A549 (cell line): ENCODE results near the gene MPRIP. TPM values are rescaled to one million over a fixed set of nuclear protein-coding genes. Genes with fewer than 3 reads are reported as not detected.

Experiments used
- ATAC-seq, 2 experiments: fragments of 200-7000 bp in 1 of 2; fragments of >200 bp in 1 of 2; cut with Nextera tagmentation in 1 of 2; cut with Tn5 transposase in 1 of 2; 3 replicates each; pipeline versions ENCODE4 v1.8.0 to v1.9.1; 2018 to 2020; ENCODE audit warnings: mild to moderate bottlenecking in 1 of 2, moderate library complexity in 1 of 2
- CTCF ChIA-PET: fragments of 300-600 bp; sonication (Branson Sonifier 250); formaldehyde crosslinking; extraction: SDS; loops from one replicate; lab custom pipeline; 2021; ENCODE audit warnings: antibody characterized with exemption, inconsistent platforms; lab: Yijun Ruan, JAX
- POLR2A ChIA-PET: fragments of 350-600 bp; formaldehyde crosslinking; extraction: SDS; loops from one replicate; lab custom pipeline; 2021; ENCODE audit warnings: antibody characterized with exemption, inconsistent platforms; lab: Yijun Ruan, JAX
- DNase-seq, 2 experiments: peaks; one replicate each; pipeline versions ENCODE4 v3.0.0 to v3.0.0-alpha.2; 2011 to 2016; ENCODE audit warnings: low read depth in 1 of 2, low spot score in 1 of 2
- FAIRE-seq: peaks from 2 replicates; lab custom pipeline; 2011; peaks lifted over from hg19 to GRCh38; lab: Jason Lieb, UNC
- H3K27ac ChIP-seq, 2 experiments: fragments of >200 bp; sonication (Bioruptor Twin); formaldehyde crosslinking; 3 replicates each; pipeline ENCODE4 v1.5.1; 2016 to 2017
- H3K4me1 ChIP-seq: fragments of >200 bp; sonication (Bioruptor Twin); formaldehyde crosslinking; 3 replicates; pipeline ENCODE4 v1.6.1; 2016
- H3K4me2 ChIP-seq: fragments of >200 bp; sonication (Bioruptor Twin); formaldehyde crosslinking; 3 replicates; pipeline ENCODE4 v1.6.1; 2016
- H3K4me3 ChIP-seq: fragments of >200 bp; sonication (Bioruptor Twin); formaldehyde crosslinking; 3 replicates; pipeline ENCODE4 v1.5.1; 2016
- H3K9me3 ChIP-seq: fragments of >200 bp; sonication (Bioruptor Twin); formaldehyde crosslinking; 3 replicates; pipeline ENCODE4 v1.6.1; 2016
- BHLHE40 ChIP-seq: IDR thresholded peaks from 2 replicates; pipeline ENCODE4 v1.6.1; 2012; ENCODE audit warnings: low read depth, low read length, inconsistent platforms
- CBX2 ChIP-seq: fragments of 200-600 bp; sonication (generic); IDR thresholded peaks from 2 replicates; pipeline ENCODE4 v1.6.1; 2016; ENCODE audit warnings: low read depth, mild to moderate bottlenecking, borderline replicate concordance
- CBX8 ChIP-seq: fragments of 200-600 bp; sonication (generic); IDR thresholded peaks from 2 replicates; pipeline ENCODE4 v1.6.1; 2016
- CEBPB ChIP-seq, 2 experiments: fragments of >200 bp in 1 of 2; sonication (Bioruptor Twin) in 1 of 2; formaldehyde crosslinking in 1 of 2; IDR thresholded peaks; 2 replicates each; pipeline ENCODE4 v1.6.1; 2012 to 2016
- CHD2 ChIP-seq: fragments of 150-350 bp; IDR thresholded peaks from 2 replicates; pipeline ENCODE4 v1.6.1; 2014; ENCODE audit warnings: low read length; ENCODE audit not compliant: partially characterized antibody
- EHF ChIP-seq: fragments of 250-450 bp; sonication (Bioruptor Pico); IDR thresholded peaks from 2 replicates; pipeline ENCODE4 v1.5.0; 2020; ENCODE audit warnings: mild to moderate bottlenecking
- EP300 ChIP-seq, 2 experiments: fragments of >200 bp; sonication (Bioruptor Twin); formaldehyde crosslinking; IDR thresholded peaks; 2 replicates in 1 of 2; 3 replicates in 1 of 2; pipeline ENCODE4 v1.6.1; 2016 to 2017
- FOXS1 ChIP-seq: fragments of 250-450 bp; sonication (Bioruptor Pico); IDR thresholded peaks from 2 replicates; pipeline ENCODE4 v1.5.0; 2020; ENCODE audit warnings: mild to moderate bottlenecking, moderate library complexity
- HDAC2 ChIP-seq: fragments of 200-600 bp; sonication (generic); IDR thresholded peaks from 2 replicates; pipeline ENCODE4 v1.6.1; 2016
- HOXA7 ChIP-seq: fragments of 250-450 bp; sonication (Bioruptor Pico); IDR thresholded peaks from 2 replicates; pipeline ENCODE4 v1.5.0; 2020; ENCODE audit warnings: mild to moderate bottlenecking, moderate library complexity
- HOXB13 ChIP-seq: fragments of 250-450 bp; sonication (Bioruptor Pico); IDR thresholded peaks from 2 replicates; pipeline ENCODE4 v1.5.0; 2020; ENCODE audit warnings: low read depth, mild to moderate bottlenecking, moderate library complexity
- MAX ChIP-seq: IDR thresholded peaks from 2 replicates; pipeline ENCODE4 v1.6.1; 2012
- NPAS2 ChIP-seq: fragments of 250-450 bp; sonication (Bioruptor Pico); IDR thresholded peaks from 2 replicates; pipeline ENCODE4 v1.8.0; 2022; ENCODE audit warnings: mild to moderate bottlenecking, moderate library complexity, borderline replicate concordance
- RCOR1 ChIP-seq: fragments of 150-350 bp; IDR thresholded peaks from 2 replicates; pipeline ENCODE4 v1.6.1; 2014; ENCODE audit warnings: antibody characterized with exemption, low read length, low read depth
- RNF2 ChIP-seq: fragments of 200-600 bp; sonication (generic); IDR thresholded peaks from 2 replicates; pipeline ENCODE4 v1.6.1; 2016; ENCODE audit warnings: low read depth, mild to moderate bottlenecking, antibody characterized with exemption, moderate library complexity, borderline replicate concordance
- SMC3 ChIP-seq: fragments of >200 bp; sonication (Bioruptor Twin); formaldehyde crosslinking; IDR thresholded peaks from 3 replicates; pipeline ENCODE4 v1.6.1; 2018; ENCODE audit warnings: inconsistent platforms
- SREBF2 ChIP-seq: fragments of 450-650 bp; IDR thresholded peaks from 2 replicates; pipeline ENCODE4 v1.6.1; 2014; ENCODE audit warnings: mild to moderate bottlenecking, moderate library complexity
- TFCP2L1 ChIP-seq: fragments of 250-450 bp; sonication (Bioruptor Pico); IDR thresholded peaks from 2 replicates; pipeline ENCODE4 v1.5.0; 2021; ENCODE audit warnings: mild to moderate bottlenecking
- WGBS: methylation state at CpG from one replicate; pipeline ENCODE4 v1.1.6; 2017; ENCODE audit errors: missing lambda C conversion rate; 5-methylcytosine and 5-hydroxymethylcytosine counted together
- polyA plus RNA-seq, 4 experiments: library from polyadenylated mRNA; depleted of rRNA in 3 of 4; stranded (reverse); fragments of >200 nt; fragmentation: RNase III in 1 of 4; extraction: RNeasy Plus Mini Kit Qiagen cat#74134 plus additional on column Dnase treatment in 1 of 4; gene quantifications; 2 replicates in 3 of 4; 3 replicates in 1 of 4; pipeline ENCODE4 v1.2.3, GENCODE V29; 2011 to 2017
- TF ChIP-seq, protein P1 (sequence below): fragments of >200 bp; sonication (Bioruptor Twin); formaldehyde crosslinking; IDR thresholded peaks from 3 replicates; pipeline ENCODE4 v1.5.1; 2016
- TF ChIP-seq, protein P2 (sequence below): IDR thresholded peaks from 2 replicates; pipeline ENCODE4 v1.6.1; 2012; ENCODE audit warnings: low read depth, borderline replicate concordance
- TF ChIP-seq, protein P3 (sequence below): fragments of >200 bp; sonication (Bioruptor Twin); formaldehyde crosslinking; IDR thresholded peaks from 2 replicates; pipeline ENCODE4 v1.6.1; 2016
- TF ChIP-seq, protein P4 (sequence below): fragments of >200 bp; sonication (Bioruptor Twin); formaldehyde crosslinking; IDR thresholded peaks from 3 replicates; pipeline ENCODE4 v1.6.1; 2016

The MPRIP gene
- polyA plus RNA-seq, 2 of the 4 experiments (the other 2 are of a cell fraction), result 147 to 228 TPM

GRCh38 chr17:17051380-17051779 lies 9.1 kb downstream of the MPRIP start:
- no peak for ATAC-seq
- POLR2A ChIA-PET, result no interaction called here
- WGBS, result 83% methylated on average over 6 of the region's 6 CpGs
- H3K27ac ChIP-seq, result peak overlapping the region; percentile 46 to 70; a peak in 5 of 6 replicates
- TF ChIP-seq CBX2 (no peak), CHD2 (no peak), HOXB13 (no peak), CEBPB (IDR thresholded peaks at IDR 0.05) (no peak), RCOR1 (no peak), NPAS2 (no peak), MAX (no peak), SMC3 (no peak), BHLHE40 (no peak), RNF2 (no peak), SREBF2 (no peak), EHF (CRISPR knock-in tag) (no peak)
- TF ChIP-seq, protein P1, sequence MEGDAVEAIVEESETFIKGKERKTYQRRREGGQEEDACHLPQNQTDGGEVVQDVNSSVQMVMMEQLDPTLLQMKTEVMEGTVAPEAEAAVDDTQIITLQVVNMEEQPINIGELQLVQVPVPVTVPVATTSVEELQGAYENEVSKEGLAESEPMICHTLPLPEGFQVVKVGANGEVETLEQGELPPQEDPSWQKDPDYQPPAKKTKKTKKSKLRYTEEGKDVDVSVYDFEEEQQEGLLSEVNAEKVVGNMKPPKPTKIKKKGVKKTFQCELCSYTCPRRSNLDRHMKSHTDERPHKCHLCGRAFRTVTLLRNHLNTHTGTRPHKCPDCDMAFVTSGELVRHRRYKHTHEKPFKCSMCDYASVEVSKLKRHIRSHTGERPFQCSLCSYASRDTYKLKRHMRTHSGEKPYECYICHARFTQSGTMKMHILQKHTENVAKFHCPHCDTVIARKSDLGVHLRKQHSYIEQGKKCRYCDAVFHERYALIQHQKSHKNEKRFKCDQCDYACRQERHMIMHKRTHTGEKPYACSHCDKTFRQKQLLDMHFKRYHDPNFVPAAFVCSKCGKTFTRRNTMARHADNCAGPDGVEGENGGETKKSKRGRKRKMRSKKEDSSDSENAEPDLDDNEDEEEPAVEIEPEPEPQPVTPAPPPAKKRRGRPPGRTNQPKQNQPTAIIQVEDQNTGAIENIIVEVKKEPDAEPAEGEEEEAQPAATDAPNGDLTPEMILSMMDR, result no peak
- TF ChIP-seq, protein P2, sequence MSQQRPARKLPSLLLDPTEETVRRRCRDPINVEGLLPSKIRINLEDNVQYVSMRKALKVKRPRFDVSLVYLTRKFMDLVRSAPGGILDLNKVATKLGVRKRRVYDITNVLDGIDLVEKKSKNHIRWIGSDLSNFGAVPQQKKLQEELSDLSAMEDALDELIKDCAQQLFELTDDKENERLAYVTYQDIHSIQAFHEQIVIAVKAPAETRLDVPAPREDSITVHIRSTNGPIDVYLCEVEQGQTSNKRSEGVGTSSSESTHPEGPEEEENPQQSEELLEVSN, result no peak
- TF ChIP-seq, all 56 proteins: peak for 0
- no peak for FAIRE-seq
- Histone ChIP-seq H3K4me3 (no peak overlapping the region), H3K4me2 (peak overlapping the region; percentile 45), H3K4me1 (peaks cover 92% of the 10 kb centered on the region), H3K9me3 (no peaks in the 10 kb centered on the region)
- CTCF ChIA-PET, result interaction anchor here (0.6 to 1.4 kb wide), 8 partner anchors 16 to 257 kb away, joined by 3 to 4 read pairs (median 3); no protein-coding TSS in a partner anchor
- no peak for DNase-seq

GRCh38 chr17:17051791-17052461 lies 9.7 kb downstream of the MPRIP start:
- POLR2A ChIA-PET, result no interaction called here
- WGBS, result 64% methylated on average over 10 of the region's 10 CpGs
- Histone ChIP-seq H3K4me2 (peak overlapping the region; percentile 45), H3K4me1 (peaks cover 96% of the 10 kb centered on the region), H3K9me3 (no peaks in the 10 kb centered on the region), H3K27ac (peak overlapping the region; percentile 46 to 70), H3K4me3 (no peak overlapping the region)
- CTCF ChIA-PET, result interaction anchor here (0.6 to 1.5 kb wide), 10 partner anchors 8 to 256 kb away, joined by 3 to 4 read pairs (median 4); no protein-coding TSS in a partner anchor
- no peak for TF ChIP-seq TFCP2L1
- TF ChIP-seq EP300 (IDR thresholded peaks at IDR 0.05), result no peak
- no peak for TF ChIP-seq HOXA7 (CRISPR knock-in tag)
- no peak for TF ChIP-seq FOXS1 (CRISPR knock-in tag)
- TF ChIP-seq MAX, result no peak
- no peak for TF ChIP-seq CBX2
- FAIRE-seq (no peak), ATAC-seq (peak in 1 of 2 experiments; percentile 3; a peak in 1 of 6 replicates), DNase-seq (no peak)

DNA sequence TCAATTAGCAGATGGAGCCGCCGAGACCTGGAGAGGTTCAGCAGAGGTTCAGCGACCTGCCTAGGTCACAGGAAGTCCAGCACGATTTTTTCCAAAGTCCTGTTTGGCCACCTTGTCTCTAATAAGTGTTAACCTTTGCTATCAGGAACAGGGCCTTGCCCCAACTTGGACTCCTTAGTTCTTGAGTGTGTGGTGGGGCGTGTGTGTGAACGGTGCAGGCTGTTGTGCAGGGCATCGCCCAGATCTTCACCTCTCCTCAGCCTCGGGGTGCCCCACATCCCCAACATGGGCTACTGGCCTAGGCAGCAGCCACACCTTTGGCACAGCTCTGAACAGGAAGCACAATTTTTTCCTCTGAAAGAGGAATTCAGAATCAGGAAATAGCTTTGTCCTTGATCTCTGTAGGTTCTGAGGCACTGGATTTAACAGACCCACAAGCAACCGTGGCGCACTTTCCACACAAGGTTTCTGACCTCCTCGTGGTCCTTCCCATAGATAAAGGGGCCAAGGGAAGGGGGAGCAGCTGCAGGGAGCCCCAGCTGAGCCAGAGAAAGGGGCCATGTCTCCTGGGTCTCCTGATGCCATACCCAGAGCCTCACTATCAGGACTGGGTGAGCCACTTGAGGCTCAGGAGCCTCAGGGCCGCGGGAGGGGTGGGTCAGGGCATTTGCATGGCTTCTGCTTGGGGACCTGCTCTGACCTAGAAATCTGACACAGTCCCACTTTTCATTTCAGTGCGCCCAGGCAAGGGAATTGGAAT lies 10.4 kb downstream of the MPRIP start:
- ChIA-PET POLR2A (no interaction called here), CTCF (interaction anchor here (1.0 to 1.8 kb wide), 7 partner anchors 8 to 89 kb away, joined by 3 to 6 read pairs (median 4); no protein-coding TSS in a partner anchor)
- Histone ChIP-seq H3K4me3 (no peak overlapping the region), H3K4me2 (peak overlapping the region; percentile 45), H3K27ac (peak overlapping the region; percentile 46 to 70), H3K9me3 (no peaks in the 10 kb centered on the region), H3K4me1 (peaks cover 96% of the 10 kb centered on the region)
- DNase-seq (no peak), FAIRE-seq (peak; percentile 56), ATAC-seq (no peak)
- WGBS, result 76% methylated on average over 14 of the region's 14 CpGs
- TF ChIP-seq HDAC2 (no peak), SMC3 (no peak), CBX8 (no peak), RCOR1 (no peak), SREBF2 (no peak)
- TF ChIP-seq, protein P1, result no peak
- TF ChIP-seq, protein P3, sequence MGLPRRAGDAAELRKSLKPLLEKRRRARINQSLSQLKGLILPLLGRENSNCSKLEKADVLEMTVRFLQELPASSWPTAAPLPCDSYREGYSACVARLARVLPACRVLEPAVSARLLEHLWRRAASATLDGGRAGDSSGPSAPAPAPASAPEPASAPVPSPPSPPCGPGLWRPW, result no peak
- TF ChIP-seq, protein P4, sequence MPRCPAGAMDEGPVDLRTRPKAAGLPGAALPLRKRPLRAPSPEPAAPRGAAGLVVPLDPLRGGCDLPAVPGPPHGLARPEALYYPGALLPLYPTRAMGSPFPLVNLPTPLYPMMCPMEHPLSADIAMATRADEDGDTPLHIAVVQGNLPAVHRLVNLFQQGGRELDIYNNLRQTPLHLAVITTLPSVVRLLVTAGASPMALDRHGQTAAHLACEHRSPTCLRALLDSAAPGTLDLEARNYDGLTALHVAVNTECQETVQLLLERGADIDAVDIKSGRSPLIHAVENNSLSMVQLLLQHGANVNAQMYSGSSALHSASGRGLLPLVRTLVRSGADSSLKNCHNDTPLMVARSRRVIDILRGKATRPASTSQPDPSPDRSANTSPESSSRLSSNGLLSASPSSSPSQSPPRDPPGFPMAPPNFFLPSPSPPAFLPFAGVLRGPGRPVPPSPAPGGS, result no peak
